ENCODE results near the gene MRI1.

Gene MRI1

DNA sequence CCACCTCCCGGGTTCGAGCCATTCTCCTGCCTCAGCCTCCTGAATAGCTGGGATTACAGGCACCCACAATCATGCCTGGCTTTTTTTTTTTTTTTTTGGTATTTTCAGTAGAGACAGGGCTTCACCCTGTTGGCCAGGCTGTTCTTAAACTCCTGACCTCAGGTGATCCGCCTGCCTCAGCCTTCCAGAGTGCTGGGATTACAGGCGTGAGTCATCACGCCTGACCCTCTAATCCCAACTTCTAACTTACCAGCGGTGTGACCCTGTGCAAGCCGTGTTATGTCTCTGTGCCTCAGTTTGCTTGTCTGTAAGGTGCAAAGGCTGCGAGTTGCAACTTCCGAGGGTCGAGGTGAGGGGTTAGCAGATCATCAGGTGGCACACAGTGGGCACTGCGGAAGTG, 48.2 kb downstream of the MRI1 start:
- H3K27ac ChIP-seq (ENCODE audit: extremely low read depth, low read depth, low read length): no peak overlapping the region
- H3K36me3 ChIP-seq (ENCODE audit: control insufficient read depth in 2 of 2, insufficient read depth in 1 of 2, low read length in 2 of 2): peaks cover 5 to 44% of the 10 kb centered on the region in 2 experiments; a peak in 2 of 3 replicates
- ChIA-PET POLR2A (no interaction called here), CTCF (no interaction called here)
- H3K4me1 ChIP-seq (ENCODE audit: control insufficient read depth, insufficient read depth, low read length): no peaks in the 10 kb centered on the region
- no peak overlapping the region for H3K4me3 ChIP-seq (ENCODE audit: low read depth, low read length)
- TF ChIP-seq ZNF501 (tag by site-specific recombination; IDR thresholded peaks at IDR 0.05) (no peak), HOXD13 (CRISPR knock-in tag; IDR thresholded peaks at IDR 0.05; ENCODE audit: borderline replicate concordance) (no peak), ZNF174 (tag by site-specific recombination; IDR thresholded peaks at IDR 0.05) (no peak), BCL11A (tag by site-specific recombination; IDR thresholded peaks at IDR 0.05; ENCODE audit: low read depth) (no peak), ZNF623 (tag by site-specific recombination; IDR thresholded peaks at IDR 0.05) (no peak), ZBTB44 (tag by site-specific recombination; IDR thresholded peaks at IDR 0.05) (no peak), INSM2 (tag by site-specific recombination; IDR thresholded peaks at IDR 0.05) (no peak), KLF10 (tag by site-specific recombination; IDR thresholded peaks at IDR 0.05) (no peak)
- TF ChIP-seq, protein P1, sequence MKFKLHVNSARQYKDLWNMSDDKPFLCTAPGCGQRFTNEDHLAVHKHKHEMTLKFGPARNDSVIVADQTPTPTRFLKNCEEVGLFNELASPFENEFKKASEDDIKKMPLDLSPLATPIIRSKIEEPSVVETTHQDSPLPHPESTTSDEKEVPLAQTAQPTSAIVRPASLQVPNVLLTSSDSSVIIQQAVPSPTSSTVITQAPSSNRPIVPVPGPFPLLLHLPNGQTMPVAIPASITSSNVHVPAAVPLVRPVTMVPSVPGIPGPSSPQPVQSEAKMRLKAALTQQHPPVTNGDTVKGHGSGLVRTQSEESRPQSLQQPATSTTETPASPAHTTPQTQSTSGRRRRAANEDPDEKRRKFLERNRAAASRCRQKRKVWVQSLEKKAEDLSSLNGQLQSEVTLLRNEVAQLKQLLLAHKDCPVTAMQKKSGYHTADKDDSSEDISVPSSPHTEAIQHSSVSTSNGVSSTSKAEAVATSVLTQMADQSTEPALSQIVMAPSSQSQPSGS (tag by site-specific recombination; IDR thresholded peaks at IDR 0.05; ENCODE audit: low read depth): no peak
- TF ChIP-seq, protein P2, sequence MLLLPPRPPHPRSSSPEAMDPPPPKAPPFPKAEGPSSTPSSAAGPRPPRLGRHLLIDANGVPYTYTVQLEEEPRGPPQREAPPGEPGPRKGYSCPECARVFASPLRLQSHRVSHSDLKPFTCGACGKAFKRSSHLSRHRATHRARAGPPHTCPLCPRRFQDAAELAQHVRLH (tag by site-specific recombination; IDR thresholded peaks at IDR 0.05): no peak
- TF ChIP-seq, protein P3, sequence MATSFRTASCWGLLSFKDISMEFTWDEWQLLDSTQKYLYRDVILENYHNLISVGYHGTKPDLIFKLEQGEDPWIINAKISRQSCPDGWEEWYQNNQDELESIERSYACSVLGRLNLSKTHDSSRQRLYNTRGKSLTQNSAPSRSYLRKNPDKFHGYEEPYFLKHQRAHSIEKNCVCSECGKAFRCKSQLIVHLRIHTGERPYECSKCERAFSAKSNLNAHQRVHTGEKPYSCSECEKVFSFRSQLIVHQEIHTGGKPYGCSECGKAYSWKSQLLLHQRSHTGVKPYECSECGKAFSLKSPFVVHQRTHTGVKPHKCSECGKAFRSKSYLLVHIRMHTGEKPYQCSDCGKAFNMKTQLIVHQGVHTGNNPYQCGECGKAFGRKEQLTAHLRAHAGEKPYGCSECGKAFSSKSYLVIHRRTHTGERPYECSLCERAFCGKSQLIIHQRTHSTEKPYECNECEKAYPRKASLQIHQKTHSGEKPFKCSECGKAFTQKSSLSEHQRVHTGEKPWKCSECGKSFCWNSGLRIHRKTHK (tag by site-specific recombination; IDR thresholded peaks at IDR 0.05): no peak
- TF ChIP-seq, protein P4, sequence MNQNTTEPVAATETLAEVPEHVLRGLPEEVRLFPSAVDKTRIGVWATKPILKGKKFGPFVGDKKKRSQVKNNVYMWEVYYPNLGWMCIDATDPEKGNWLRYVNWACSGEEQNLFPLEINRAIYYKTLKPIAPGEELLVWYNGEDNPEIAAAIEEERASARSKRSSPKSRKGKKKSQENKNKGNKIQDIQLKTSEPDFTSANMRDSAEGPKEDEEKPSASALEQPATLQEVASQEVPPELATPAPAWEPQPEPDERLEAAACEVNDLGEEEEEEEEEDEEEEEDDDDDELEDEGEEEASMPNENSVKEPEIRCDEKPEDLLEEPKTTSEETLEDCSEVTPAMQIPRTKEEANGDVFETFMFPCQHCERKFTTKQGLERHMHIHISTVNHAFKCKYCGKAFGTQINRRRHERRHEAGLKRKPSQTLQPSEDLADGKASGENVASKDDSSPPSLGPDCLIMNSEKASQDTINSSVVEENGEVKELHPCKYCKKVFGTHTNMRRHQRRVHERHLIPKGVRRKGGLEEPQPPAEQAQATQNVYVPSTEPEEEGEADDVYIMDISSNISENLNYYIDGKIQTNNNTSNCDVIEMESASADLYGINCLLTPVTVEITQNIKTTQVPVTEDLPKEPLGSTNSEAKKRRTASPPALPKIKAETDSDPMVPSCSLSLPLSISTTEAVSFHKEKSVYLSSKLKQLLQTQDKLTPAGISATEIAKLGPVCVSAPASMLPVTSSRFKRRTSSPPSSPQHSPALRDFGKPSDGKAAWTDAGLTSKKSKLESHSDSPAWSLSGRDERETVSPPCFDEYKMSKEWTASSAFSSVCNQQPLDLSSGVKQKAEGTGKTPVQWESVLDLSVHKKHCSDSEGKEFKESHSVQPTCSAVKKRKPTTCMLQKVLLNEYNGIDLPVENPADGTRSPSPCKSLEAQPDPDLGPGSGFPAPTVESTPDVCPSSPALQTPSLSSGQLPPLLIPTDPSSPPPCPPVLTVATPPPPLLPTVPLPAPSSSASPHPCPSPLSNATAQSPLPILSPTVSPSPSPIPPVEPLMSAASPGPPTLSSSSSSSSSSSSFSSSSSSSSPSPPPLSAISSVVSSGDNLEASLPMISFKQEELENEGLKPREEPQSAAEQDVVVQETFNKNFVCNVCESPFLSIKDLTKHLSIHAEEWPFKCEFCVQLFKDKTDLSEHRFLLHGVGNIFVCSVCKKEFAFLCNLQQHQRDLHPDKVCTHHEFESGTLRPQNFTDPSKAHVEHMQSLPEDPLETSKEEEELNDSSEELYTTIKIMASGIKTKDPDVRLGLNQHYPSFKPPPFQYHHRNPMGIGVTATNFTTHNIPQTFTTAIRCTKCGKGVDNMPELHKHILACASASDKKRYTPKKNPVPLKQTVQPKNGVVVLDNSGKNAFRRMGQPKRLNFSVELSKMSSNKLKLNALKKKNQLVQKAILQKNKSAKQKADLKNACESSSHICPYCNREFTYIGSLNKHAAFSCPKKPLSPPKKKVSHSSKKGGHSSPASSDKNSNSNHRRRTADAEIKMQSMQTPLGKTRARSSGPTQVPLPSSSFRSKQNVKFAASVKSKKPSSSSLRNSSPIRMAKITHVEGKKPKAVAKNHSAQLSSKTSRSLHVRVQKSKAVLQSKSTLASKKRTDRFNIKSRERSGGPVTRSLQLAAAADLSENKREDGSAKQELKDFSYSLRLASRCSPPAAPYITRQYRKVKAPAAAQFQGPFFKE (tag by site-specific recombination; IDR thresholded peaks at IDR 0.05; ENCODE audit: borderline replicate concordance): no peak
- TF ChIP-seq, protein P5, sequence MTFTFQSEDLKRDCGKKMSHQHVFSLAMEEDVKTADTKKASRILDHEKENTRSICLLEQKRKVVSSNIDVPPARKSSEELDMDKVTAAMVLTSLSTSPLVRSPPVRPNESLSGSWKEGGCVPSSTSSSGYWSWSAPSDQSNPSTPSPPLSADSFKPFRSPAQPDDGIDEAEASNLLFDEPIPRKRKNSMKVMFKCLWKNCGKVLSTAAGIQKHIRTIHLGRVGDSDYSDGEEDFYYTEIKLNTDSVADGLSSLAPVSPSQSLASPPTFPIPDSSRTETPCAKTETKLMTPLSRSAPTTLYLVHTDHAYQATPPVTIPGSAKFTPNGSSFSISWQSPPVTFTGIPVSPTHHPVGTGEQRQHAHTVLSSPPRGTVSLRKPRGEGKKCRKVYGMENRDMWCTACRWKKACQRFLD (tag by site-specific recombination; IDR thresholded peaks at IDR 0.05): no peak
- no peaks in the 10 kb centered on the region for H3K9me3 ChIP-seq (ENCODE audit: control insufficient read depth, insufficient read depth, low read depth, low read length)
